H1 (cell line): ENCODE measurements around the gene CCDC86. TPM values are rescaled to one million over a fixed set of nuclear protein-coding genes. Genes with fewer than 3 reads are reported as not detected.

Source experiments
- ASH2L ChIP-seq: fragments of 200-600, 300-600 bp; sonication (generic); IDR thresholded peaks from one replicate; pipeline ENCODE4 v1.7.1; 2017; ENCODE audit warnings: low read length
- CTBP2 ChIP-seq: IDR thresholded peaks from 2 replicates; pipeline ENCODE4 v1.7.0; 2011; ENCODE audit warnings: borderline replicate concordance, mild to moderate bottlenecking, moderate library complexity, mixed read lengths, low read length; ENCODE audit not compliant: insufficient read depth, insufficient read length
- FOSL1 ChIP-seq: IDR thresholded peaks from 2 replicates; pipeline ENCODE4 v1.6.1; 2011; ENCODE audit warnings: mild to moderate bottlenecking, low read depth, low read length, moderate library complexity; ENCODE audit not compliant: insufficient read depth
- HDAC6 ChIP-seq: IDR thresholded peaks from one replicate; pipeline ENCODE4 v1.7.1; 2012; ENCODE audit warnings: low read depth, mild to moderate bottlenecking, inconsistent platforms, low read length, moderate library complexity
- JUND ChIP-seq: IDR thresholded peaks from 2 replicates; pipeline ENCODE4 v1.6.1; 2011; ENCODE audit warnings: mild to moderate bottlenecking, improper control_type of control experiment, low read length
- NANOG ChIP-seq: IDR thresholded peaks from 2 replicates; pipeline ENCODE4 v1.6.1; 2011; ENCODE audit warnings: low read length, low read depth, mild to moderate bottlenecking, inconsistent platforms; ENCODE audit not compliant: insufficient read depth, poor library complexity, severe bottlenecking
- POLR2A ChIP-seq, 2 experiments: IDR thresholded peaks; 1 replicate in 1 of 2; 2 replicates in 1 of 2; pipeline ENCODE4 v1.6.1; 2011; ENCODE audit warnings: low read depth in 2 of 2, low read length in 2 of 2, mild to moderate bottlenecking in 2 of 2; ENCODE audit errors: control extremely low read depth in 1 of 2
- RFX5 ChIP-seq: IDR thresholded peaks from 2 replicates; pipeline ENCODE4 v1.6.1; 2011; ENCODE audit warnings: low read depth, low read length, improper control_type of control experiment, borderline replicate concordance
- TBP ChIP-seq: IDR thresholded peaks from 2 replicates; pipeline ENCODE4 v1.6.1; 2011; ENCODE audit warnings: low read depth, low read length, improper control_type of control experiment
- polyA plus RNA-seq, 7 experiments: library from polyadenylated mRNA; depleted of rRNA in 3 of 7; stranded (reverse) in 5 of 7; unstranded in 2 of 7; fragments of >200 nt in 5 of 7; fragments of 200-250 nt in 2 of 7; gene quantifications; 1 replicate in 5 of 7; 2 replicates in 1 of 7; 4 replicates in 1 of 7; pipeline versions ENCODE4 v1.2.1 to v1.2.3, GENCODE V29; 2011 to 2013; ENCODE audit warnings: missing spikeins in 2 of 7, mixed read lengths in 2 of 7
- total RNA-seq: library from RNA; stranded (reverse); fragmentation: NEBNext Ultra II Directional; extraction: Animal tissue kit (Norgen Biotek cat#: 25700); gene quantifications from 2 replicates; pipeline ENCODE4 v1.2.1, GENCODE V29; 2021
- TF ChIP-seq, protein P1 (sequence below): IDR thresholded peaks from 2 replicates; pipeline ENCODE4 v1.6.1; 2011; ENCODE audit warnings: low read depth, mild to moderate bottlenecking, low read length; ENCODE audit not compliant: insufficient read depth

The CCDC86 gene
- total and polyA plus RNA-seq, 2 of the 8 experiments (the other 6 are each of a cell fraction or from before 2014, with no cell fraction given): 37.7 to 76.4 TPM

DNA sequence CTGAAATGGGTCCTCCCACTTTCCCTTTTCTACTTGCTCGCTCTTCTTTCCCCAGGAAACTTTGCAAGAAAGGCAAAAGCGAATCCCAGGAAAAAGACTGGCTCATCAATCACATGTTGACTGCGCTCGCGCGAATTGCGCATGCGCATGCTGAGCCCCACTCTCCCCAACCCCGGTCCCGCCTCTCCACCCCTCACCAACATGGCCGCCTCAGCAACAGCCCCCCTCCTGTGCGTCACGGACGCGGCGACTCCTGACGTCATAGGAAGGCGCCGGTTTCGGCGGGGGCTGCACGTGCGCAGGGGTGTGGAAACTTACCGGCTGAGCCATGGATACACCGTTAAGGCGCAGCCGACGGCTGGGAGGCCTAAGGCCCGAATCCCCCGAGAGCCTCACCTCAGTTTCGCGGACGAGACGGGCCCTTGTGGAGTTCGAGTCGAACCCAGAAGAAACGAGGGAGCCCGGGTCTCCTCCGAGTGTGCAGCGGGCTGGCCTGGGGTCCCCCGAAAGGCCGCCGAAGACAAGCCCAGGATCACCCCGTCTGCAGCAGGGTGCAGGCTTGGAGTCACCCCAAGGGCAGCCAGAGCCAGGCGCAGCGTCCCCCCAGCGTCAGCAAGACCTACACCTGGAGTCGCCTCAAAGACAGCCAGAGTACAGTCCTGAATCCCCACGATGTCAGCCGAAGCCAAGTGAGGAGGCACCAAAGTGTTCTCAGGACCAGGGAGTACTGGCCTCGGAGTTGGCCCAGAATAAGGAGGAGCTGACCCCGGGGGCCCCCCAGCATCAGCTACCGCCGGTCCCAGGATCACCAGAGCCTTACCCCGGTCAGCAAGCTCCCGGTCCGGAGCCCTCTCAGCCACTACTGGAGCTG is at the start of gene CCDC86 (continued):
- TF ChIP-seq, protein P1, sequence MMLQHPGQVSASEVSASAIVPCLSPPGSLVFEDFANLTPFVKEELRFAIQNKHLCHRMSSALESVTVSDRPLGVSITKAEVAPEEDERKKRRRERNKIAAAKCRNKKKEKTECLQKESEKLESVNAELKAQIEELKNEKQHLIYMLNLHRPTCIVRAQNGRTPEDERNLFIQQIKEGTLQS: peak; percentile 98
- TF ChIP-seq CTBP2: no peak
- TF ChIP-seq JUND: 0 out of 2 replicates have a peak, but pooled peaks have one; percentile 32
- no peak for TF ChIP-seq HDAC6
- no peak for TF ChIP-seq FOSL1
- peak in 1 of 2 experiments; percentile 67; a peak in 2 of 3 replicates for TF ChIP-seq POLR2A (IDR thresholded peaks at IDR 0.05; ENCODE audit: control extremely low read depth in 1 of 2, low read depth in 2 of 2, low read length in 2 of 2)
- TF ChIP-seq ASH2L: peak; percentile 71
- no peak for TF ChIP-seq NANOG
- peak; percentile 71; the same call in 1 of the 2 replicates for TF ChIP-seq TBP
- TF ChIP-seq RFX5: no peak
